HFF-Myc (cell line): ENCODE results near the gene GNL3.
"Not testable (repeated sequence)": the region's sequence is repeated elsewhere in the genome, so short reads cannot be mapped to it uniquely, and the experiment has no call there.

Source experiments
- DNase-seq: peaks from one replicate; pipeline ENCODE4 v3.0.0-alpha.2; 2011; ENCODE audit warnings: low read depth; ENCODE audit errors: extremely low read depth
- H3K4me3 ChIP-seq: replicated peaks from 2 replicates; pipeline ENCODE4 v1.5.1; 2011; ENCODE audit warnings: low read depth, mild to moderate bottlenecking, control low read depth, low read length
- CTCF ChIP-seq: IDR thresholded peaks from 2 replicates; pipeline ENCODE4 v1.5.1; 2012; ENCODE audit warnings: mild to moderate bottlenecking, low read depth, low read length, control low read depth; ENCODE audit errors: missing control alignments

Gene GNL3

GRCh38 chr3:52721002-52721729 lies 35.3 kb downstream of the GNL3 start:
- DNase-seq = no peak
- H3K4me3 ChIP-seq = no peak overlapping the region
- TF ChIP-seq CTCF = no peak

- H3K4me3 ChIP-seq = no peak overlapping the region
- TF ChIP-seq CTCF = no peak
- no peak for DNase-seq
Measured at GRCh38 chr3:52721730-52722008, 35.8 kb downstream of the GNL3 start.

- no peak for TF ChIP-seq CTCF
- no peak overlapping the region for H3K4me3 ChIP-seq
- no peak for DNase-seq
Measured at GRCh38 chr3:52722491-52722890, 36.7 kb downstream of the GNL3 start.

GRCh38 chr3:52723935-52724334 lies 38.1 kb downstream of the GNL3 start:
- H3K4me3 ChIP-seq = no peak overlapping the region
- no peak for DNase-seq
- no peak for TF ChIP-seq CTCF

GRCh38 chr3:52724511-52724910 lies 38.7 kb downstream of the GNL3 start:
- no peak for DNase-seq
- TF ChIP-seq CTCF = no peak
- H3K4me3 ChIP-seq = no peak overlapping the region

- not testable (repeated sequence) for H3K4me3 ChIP-seq, DNase-seq
Measured at GRCh38 chr3:52728753-52729152, 42.9 kb downstream of the GNL3 start.

GRCh38 chr3:52730681-52731080 lies 44.8 kb downstream of the GNL3 start:
- no peak for TF ChIP-seq CTCF
- DNase-seq = no peak
- no peak overlapping the region for H3K4me3 ChIP-seq
